Hematopoietic multipotent progenitor cell (in vitro differentiated cells): ENCODE measurements around the gene YIPF6. TPM values are rescaled to one million over a fixed set of nuclear protein-coding genes. Genes with fewer than 3 reads are reported as not detected.
"Not testable (repeated sequence)": the region's sequence is repeated elsewhere in the genome, so short reads cannot be mapped to it uniquely, and the experiment has no call there.

ENCODE experiments used
- DNase-seq, 3 donors: peaks; one replicate each; pipeline ENCODE4 v3.0.0-alpha.2; 2011 to 2015; ENCODE audit warnings: low read depth in 2 of 3, low spot score in 2 of 3
- total RNA-seq: library from RNA; depleted of rRNA; stranded (reverse); fragments of >200 nt; gene quantifications from one replicate; pipeline ENCODE4 v1.2.3, GENCODE V29; 2012

Gene YIPF6
- total RNA-seq, 1 donor, result 6.7 TPM

DNA sequence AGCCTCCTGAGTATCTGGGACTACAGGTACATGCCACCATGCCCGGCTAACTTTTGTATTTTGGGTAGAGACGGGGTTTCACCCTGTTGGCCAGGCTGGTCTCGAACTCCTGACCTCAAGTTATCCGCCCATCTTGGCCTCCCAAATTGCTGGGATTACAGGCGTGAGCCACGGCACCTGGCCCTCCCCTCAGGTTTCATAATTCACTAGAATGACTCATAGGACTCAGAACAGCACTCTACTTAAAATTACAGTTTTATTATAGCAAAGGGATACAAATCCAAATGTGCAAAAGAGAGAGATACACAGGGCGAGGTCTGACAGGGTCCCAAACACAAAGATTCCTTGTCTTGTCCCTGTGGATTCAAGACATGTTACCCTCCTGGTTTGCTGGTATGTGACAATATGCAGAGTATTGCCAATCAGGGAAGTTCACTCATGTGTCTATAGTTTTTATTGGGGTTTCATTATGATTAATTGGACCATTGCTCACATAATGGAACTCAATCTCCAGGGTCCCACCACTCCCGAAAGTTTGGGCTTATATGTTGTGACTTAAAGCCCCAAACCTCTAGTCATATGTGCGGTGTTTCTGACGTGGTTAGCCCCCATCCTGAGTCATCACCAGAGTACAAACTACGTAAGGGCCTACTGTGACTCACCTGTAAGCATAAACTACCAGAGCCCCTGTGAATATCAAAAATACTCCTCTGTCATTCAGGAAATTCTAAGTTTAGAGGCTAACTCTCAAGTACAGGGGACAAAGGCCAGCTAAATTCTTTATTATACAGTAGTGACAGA lies 5.2 kb downstream of the YIPF6 start:
- no peak for DNase-seq

DNA sequence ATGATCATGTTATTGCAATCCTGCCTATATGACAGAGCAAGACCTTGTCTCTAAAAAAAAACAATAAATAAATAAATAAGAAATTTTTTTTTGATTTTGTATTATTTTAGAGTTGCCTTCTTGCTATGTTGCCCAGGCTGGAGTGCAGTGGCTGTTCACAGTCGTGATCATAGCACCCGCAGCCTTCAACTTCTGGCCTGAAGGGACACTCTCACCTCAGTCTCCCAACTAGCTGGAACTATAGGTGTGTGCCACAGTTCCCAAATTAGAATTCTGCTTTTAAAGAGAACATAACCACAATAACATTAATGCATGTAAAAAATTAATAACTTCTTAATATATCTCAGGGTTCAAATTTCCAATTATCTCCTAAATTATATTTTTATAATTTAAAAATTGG lies 7.8 kb downstream of the YIPF6 start:
- DNase-seq, result no peak

DNA sequence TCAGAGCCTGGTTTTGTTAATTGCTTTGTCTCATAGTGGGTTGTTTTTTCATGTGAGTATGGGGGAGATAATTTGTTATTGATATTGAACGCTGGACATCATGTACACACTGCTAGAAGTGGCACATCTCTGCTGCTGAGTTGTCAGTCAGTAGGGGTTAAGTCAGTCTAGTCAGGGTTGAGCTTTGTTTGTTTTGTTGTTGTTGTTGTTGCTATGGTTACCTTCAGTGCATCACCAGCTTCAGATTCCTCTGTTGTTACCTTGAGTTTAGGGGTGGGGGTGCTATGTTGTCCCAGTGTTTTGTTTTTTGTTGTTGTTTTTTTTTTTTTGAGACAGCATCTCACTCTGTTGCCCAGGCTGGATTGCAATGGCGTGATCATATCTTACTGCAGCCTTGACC lies 9.9 kb downstream of the YIPF6 start:
- DNase-seq, result peak in 1 of 3 donors; percentile 3

DNA sequence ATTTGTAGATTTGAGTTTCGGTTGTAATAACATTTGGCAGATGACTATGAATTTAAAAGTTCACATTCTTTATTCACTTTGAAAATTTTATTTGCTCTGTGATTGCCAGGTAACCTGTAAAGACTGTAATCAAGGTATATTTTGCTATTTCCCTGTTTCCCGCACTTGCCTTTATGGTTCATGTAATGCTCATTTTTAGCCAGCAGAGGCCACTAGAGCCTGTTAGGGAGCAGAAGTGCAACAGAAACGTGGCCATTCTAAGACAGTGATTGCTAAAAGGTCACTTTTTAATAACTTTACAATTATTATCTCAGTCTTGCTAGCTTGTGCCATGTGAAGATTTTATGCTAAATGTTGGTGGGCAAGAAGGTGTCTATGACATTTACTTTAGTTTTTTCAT lies 12.4 kb downstream of the YIPF6 start:
- peak in 1 of 3 donors; percentile 53 for DNase-seq

DNA sequence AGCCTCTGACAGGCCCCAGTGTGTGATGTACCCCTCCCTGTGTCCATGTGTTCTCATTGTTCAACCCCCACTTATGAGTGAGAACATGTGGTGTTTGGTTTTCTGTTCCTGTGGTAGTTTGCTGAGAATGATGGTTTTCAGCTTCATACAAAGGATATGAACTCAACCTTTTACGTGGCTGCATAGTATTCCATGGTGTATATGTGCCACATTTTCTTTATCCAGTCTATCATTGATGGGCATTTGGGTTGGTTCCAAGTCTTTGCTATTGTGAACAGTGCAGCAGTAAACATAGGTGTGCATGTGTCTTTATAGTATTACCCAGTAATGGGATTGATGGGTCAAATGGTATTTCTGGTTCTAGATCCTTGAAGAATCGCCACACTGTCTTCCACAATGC lies 25.8 kb downstream of the YIPF6 start:
- not testable (repeated sequence) for DNase-seq

DNA sequence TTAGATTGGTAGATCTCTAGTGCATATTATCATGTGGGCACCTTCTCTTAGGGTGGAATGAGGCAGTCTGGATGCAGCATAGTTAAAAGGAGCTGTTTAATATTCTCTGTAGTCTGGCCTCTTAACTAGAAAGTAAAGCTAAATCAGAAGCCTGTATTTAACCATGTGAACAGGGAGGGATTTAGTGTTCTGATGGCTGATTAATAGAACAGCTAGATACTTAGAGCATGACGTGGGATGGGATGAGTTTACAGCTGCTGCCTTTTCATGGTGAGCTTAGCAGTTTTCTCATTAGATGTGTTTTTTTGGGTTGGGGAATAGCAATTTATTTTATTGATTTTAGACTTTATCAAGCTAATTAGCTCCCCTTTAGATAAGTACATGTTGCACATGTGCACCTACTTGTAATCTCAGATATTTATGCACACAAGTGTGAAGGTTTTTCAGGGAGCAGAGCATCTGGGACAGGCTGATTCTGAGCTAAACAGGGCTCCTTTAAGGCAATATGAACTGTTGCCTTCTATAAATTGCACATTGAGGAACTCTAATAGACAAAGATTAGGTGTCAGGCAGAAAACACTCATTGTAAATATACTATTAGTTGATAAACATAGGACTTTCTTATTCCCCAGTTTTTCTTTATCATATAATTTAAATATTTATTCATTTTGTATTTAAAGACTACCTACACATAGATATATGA lies 34.1 kb downstream of the YIPF6 start:
- no peak for DNase-seq

DNA sequence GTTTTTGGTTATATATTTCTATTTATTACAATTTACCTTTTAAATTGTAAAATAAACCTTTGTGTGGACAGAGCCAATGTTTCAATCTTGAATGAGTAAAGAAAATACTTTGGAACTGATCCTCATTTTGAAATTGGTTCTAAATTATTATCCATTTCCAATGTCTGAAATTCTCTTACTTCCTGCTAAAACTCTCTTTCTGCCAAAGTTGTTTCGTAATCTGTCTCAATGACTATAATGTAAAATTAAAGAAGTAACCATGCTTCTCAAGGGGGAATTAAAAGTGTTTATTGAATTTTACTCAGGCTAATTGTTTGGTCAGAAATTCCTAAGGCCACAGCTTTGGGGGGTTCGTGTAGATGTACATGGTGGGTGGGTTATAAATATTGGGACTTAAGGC lies 34.8 kb downstream of the YIPF6 start:
- no peak for DNase-seq

DNA sequence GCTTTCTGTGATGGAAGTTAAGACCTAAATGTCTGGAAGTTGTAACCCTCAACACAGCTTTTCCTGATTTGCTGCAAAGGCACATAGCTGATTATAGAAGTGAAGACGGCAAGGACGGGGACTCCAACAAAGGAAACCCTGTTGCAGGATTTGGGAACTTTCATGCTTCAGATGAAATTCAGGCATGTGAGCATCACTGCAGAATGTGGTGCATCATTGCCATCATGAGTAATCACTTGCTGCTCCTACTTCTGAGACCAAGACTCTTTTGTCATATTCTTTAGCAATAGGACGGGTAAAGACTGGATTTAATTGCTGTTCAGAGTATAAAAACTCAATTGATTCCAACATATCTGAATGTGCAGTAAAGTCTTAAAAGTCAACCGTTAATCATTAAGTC lies 35.8 kb downstream of the YIPF6 start:
- no peak for DNase-seq

DNA sequence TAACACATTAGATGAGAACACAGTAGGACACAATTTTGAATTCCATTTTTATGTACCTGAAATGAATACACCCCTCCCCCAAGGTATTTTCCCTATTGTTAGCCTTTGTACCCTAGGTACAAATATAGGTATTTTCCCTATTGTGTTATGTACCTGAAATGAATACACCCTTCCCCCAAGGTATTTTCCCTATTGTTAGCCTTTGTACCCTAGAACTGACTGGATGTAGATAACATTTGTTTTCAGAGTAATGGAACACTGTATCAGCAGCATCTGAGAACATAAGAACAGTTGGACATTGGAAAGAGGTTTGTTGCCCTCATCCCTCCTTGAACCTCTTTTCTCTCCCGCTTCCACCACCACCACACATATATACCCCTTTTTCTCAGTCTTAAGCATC lies 37.6 kb downstream of the YIPF6 start:
- DNase-seq, result no peak

DNA sequence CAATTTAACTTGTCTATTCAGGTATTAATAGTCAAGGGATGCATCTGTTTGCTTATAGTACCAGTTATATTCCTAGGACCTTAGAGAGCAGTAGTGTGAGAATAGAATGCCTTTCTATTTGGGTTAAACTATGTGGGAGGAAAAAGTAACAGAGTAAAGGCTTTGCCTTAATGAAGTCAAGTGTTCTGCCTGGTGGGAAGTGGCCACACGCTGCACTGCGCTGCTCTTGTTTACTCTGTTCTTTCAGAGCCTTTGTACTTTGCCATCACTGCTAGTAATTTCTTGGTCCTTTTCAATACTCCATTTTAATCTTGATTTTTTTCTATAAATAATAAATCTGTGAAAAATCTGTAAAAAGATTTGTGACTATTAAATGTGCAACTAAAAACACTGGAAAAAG lies 38.0 kb downstream of the YIPF6 start:
- DNase-seq, result no peak

DNA sequence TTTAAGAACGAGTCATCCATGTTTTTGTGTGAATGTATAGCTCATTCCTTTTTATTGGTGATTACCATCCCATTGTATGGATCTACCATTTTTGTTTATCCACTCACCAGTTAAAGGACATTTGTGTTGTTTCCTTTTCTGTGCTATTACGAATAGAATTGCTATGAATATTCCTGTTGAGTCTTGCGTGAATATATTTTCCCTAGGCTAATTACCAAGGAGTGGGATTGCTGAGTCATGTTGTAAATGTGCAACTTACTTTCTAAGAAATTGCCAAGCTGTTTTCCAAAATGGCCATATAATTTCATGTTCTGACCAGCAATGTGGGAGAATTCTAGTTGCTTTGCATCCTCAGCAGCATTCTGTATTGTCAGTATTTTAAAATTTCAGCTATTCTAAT lies 51.3 kb downstream of the YIPF6 start:
- DNase-seq, result no peak

DNA sequence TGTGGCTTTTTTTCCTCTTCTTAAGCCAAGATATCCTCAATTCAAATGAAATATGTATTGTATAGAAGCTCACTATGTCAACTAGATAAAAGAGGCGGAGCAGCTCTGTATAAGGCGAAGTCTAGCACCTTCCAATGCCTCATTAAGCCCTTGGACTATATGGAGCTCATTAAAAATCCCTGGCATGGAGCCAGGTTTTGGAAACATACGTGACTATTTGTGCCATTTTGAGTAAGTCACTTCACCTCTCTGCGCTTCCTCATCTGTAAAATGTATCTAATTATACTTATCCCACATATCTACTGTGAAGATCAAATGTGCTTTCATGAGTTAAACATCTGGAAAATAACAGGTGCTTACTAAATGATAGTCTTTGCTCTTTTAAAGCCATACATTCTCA lies 57.2 kb downstream of the YIPF6 start:
- no peak for DNase-seq

DNA sequence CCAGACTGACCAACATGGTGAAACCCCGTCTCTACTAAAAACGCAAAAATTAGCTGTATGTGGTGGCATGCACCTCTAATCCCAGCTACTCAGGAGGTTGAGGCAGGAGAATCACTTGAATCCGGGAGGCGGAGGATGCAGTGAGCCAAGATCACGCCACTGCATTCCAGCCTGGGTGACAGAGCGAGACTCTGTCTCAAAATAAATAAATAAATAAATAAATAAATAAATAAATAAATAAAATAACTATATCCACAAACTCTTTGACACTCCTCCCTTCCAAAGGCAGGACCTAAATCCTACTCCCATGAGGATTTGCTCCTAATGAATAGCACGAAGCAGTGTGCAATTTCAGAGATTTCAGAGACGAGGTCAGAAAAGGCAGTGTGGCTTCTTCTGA lies 58.3 kb downstream of the YIPF6 start:
- not testable (repeated sequence) for DNase-seq

DNA sequence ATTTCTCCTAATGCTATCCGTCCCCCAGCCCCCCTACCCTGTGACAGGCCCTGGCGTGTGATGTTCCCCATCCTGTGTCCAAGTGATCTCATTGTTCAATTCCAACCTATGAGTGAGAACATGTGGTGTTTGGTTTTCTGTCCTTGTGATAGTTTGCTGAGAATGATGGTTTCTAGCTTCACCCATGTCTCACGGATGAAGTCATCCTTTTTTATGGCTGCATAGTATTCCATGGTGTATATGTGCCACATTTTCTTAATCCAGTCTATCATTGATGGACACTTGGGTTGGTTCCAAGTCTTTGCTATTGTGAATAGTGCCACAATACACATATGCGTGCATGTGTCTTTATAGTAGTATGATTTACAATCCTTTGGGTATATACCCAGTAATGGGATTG lies 61.1 kb downstream of the YIPF6 start:
- not testable (repeated sequence) for DNase-seq

DNA sequence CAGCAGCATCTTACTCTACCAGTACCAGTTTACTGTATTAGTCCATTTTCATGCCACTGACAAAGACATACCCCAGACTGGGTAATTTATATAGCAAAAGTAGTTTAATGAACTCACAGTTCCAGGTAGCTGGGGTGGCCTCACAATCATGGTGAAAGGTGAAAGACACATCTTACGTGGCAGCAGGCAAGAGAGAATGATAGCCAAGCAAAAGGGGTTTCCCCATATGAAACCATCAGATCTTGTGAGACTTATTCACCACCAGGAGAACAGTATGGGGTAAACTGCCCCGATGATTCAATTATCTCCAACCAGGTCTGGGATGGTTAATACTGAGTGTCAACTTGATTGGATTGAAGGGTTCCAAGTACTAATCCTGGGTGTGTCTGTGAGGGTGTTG lies 69.3 kb downstream of the YIPF6 start:
- DNase-seq, result no peak

DNA sequence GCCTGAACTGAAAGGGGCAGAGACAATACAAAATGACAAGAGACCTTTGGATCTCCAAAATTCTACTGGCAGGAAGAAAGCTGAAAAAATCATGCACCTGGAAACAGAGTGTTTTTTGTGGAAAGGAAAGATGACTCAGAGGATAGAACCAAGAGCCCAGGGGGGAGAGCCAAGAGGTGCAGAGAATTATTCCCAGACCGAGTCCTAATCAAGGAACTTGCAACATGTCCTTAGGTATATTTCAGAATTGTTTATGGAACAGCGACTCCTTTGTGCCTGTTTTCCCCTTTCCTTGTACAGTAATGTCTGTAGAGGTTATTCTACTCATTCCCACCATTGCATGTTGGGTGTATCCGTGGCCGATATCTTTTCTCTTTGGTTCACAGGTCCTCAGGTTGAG lies 71.7 kb downstream of the YIPF6 start:
- DNase-seq, result no peak

DNA sequence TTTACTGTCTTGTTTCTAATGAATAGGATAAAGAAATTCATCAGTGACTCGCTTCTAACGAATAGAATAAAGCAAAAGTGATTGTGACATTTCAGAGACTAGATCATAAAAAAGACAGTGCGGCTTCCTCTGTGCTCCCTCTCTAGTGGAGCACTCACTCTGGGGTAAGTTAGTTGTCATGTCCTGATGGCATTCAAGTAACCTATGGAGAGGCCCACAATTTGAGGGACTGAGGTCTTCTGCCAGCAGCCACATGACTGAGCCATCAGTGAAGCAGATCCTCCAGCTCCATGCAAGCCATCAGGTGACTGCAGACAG lies 72.4 kb downstream of the YIPF6 start:
- no peak for DNase-seq

DNA sequence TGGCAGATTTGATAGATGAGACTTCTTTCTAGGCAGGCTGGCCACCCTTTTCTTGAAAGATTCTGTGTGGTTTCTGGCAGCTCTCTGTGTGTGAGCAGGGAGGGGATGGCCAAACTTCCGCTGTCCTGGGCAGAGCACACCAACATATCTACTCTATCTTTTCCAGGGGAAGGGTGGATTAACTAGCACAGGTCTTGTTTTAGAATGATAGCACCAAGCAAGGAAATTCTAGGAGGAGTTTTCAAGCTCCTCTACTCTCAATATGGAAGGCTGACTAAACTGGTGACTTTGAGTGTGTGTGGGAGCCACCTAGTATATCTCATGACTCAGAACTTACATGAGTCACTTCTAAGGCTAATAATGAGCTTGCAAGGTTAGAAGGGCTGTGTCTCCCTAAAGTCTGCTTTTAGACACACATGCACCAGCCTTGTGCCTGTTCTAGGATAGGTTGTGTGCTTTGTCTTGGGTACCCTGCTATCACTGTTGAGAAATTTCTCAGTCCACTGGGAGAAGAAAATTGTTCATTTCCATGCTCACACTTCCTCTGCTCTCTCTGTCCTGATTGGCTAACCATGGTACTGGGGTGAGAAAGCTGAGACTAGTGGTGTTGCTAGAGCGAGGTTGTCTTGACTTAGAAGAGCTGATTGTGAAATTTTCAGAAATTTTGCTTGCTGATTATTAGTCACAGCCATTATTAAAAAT lies 72.9 kb downstream of the YIPF6 start:
- no peak for DNase-seq

DNA sequence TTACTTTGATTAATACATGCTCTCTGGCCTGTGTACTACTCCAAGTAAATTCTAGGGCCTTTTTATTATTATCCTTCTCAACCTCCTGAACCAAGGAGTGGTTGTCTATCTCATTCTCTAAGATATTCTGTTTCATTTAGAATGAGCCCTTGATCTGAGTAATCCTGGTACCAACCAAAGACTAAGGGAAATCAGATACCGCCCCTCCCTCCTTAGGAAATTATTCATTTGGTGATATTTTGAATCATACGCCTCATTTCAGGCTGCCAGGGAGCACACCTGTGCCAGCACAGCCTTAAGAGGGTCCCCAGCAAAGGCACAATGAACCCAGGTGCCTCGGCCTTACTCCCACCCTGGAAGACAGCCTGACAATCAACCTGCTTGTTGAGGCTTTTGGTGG lies 75.4 kb downstream of the YIPF6 start:
- DNase-seq, result no peak

DNA sequence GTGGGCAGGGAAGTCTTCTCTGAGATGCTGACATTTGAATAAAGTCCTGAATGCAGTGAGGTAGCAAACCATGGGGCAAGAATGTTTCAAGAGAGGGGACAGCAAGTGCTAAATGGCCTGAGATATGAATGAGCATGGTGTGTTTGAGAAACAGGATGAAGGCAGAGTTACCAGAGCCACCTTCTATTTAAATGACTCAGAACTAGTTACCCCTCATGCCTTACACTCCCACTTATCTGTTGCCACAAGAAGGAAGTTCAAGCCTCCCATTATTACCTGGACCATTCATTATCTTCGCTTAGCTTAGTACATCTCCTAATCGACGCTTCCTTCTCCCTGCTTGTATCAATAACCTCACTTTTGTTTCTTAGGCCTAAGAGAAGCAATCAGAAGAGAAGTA lies 81.0 kb downstream of the YIPF6 start:
- no peak for DNase-seq

DNA sequence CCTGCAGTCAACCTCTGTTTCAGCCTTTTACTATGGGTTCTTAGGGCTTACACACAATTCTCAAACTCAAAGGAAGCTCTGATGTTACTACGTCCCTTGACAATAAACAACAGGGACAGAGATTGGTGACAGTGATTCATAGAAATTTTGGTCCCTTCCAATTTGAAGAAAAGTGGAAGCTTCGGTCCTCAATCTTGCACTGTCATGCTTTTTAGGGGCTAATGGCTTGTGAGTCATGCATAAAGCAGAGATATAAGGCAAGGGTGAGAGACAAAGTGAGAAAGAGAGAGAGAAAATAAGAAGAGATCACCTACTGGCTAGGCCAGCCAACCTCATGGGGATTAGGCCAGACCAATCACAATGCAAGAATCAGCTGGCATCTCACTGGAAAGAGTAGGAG lies 85.4 kb downstream of the YIPF6 start:
- DNase-seq, result no peak
